H1 (cell line): ENCODE results near the gene GNAO1.

Experiments used
- ASH2L ChIP-seq: fragments of 200-600, 300-600 bp; sonication (generic); IDR thresholded peaks from one replicate; pipeline ENCODE4 v1.7.1; 2017; ENCODE audit warnings: low read length
- CHD1 ChIP-seq: IDR thresholded peaks from 2 replicates; pipeline ENCODE4 v1.6.1; 2012; ENCODE audit warnings: low read depth, low read length, improper control_type of control experiment
- CHD2 ChIP-seq: IDR thresholded peaks from 2 replicates; pipeline ENCODE4 v1.6.1; 2012; ENCODE audit warnings: low read length, improper control_type of control experiment
- CTCF ChIP-seq, 3 experiments: IDR thresholded peaks; 1 replicate in 2 of 3; 2 replicates in 1 of 3; pipeline versions ENCODE4 v1.5.1 to v1.6.1; 2011; ENCODE audit warnings: low read length in 3 of 3, mild to moderate bottlenecking in 3 of 3, inconsistent platforms in 2 of 3, low read depth in 1 of 3, moderate library complexity in 1 of 3; ENCODE audit not compliant: insufficient read depth in 1 of 3; ENCODE audit errors: control extremely low read depth in 1 of 3
- GTF2F1 ChIP-seq: IDR thresholded peaks from 2 replicates; pipeline ENCODE4 v1.6.1; 2012; ENCODE audit warnings: low read depth, low read length, improper control_type of control experiment, borderline replicate concordance
- JUN ChIP-seq: IDR thresholded peaks from 2 replicates; pipeline ENCODE4 v1.6.1; 2011; ENCODE audit warnings: low read depth, mild to moderate bottlenecking, improper control_type of control experiment, low read length
- POLR2A ChIP-seq, 2 experiments: IDR thresholded peaks; 1 replicate in 1 of 2; 2 replicates in 1 of 2; pipeline ENCODE4 v1.6.1; 2011; ENCODE audit warnings: low read depth in 2 of 2, low read length in 2 of 2, mild to moderate bottlenecking in 2 of 2; ENCODE audit errors: control extremely low read depth in 1 of 2
- TAF1 ChIP-seq: IDR thresholded peaks from 2 replicates; pipeline ENCODE4 v1.6.1; 2011; ENCODE audit warnings: mild to moderate bottlenecking, low read depth, low read length

- TF ChIP-seq JUN (no peak), TAF1 (no peak), POLR2A (IDR thresholded peaks at IDR 0.05; ENCODE audit: control extremely low read depth in 1 of 2, low read depth in 2 of 2, low read length in 2 of 2) (no peak), CHD1 (no peak), ASH2L (no peak), CHD2 (no peak), GTF2F1 (no peak), CTCF (IDR thresholded peaks at IDR 0.05; ENCODE audit: control extremely low read depth in 1 of 3, insufficient read depth in 1 of 3, low read depth in 1 of 3, low read length in 3 of 3) (no peak)
Measured at GRCh38 chr16:56405977-56406672, 214.8 kb downstream of the GNAO1 start.
